ENCODE results near the gene MMP2.

The MMP2 gene

DNA sequence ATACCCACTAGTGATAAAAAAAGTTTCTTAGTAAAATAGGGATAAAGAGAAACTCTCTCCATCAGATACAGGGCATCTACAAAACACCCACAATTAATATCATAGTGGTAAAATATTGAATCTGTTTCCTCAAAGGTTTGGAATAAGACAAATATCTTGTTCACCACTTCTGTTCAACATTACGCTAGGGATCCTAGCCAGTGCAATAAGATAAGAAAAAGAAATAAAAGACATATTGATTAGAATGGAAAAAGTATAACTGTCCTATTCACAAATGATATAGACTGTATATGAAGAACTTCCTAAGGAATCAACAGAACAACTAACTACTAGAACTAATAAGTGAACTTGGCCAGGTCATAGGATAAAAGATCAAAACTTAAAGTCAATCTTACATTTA, 42.8 kb downstream of the MMP2 start:
- no peak for DNase-seq

DNA sequence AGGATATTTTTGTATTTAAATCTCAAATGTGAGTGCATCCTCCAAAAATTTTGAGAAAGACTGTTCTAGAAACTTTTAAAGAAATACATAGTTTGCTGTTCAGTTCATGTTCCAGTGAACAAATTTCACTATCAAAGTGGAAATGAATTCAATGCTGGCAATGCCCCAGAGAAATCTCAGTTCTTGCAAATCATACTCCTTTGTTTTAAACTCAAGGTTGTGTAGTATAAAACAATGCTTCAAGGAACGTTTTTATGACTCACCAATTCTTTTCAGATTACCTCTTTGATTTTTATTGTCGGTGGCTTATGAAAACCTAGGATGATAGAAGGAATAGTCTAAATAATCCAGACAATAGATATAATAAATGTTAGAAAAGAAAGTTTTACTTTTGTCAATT, 47.4 kb downstream of the MMP2 start:
- no peak for DNase-seq

DNA sequence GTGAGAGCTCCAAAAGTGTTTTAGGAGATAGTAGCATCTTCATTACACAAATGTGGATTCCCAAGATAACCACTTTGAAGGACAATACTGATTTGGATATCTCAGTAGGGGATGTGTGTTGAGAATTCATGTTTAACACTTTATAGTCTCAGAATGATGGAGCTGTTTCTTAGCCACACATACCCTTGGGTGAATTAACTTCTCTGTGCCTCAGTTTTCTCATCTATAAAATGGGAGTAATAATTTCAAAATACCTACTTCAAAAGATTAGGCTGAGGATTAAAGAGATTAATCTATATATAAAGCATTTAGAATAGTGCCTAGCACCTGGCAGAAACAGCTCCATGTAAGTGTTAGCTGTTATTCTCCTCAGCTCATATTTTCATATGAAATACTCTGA, 48.9 kb downstream of the MMP2 start:
- DNase-seq, result no peak

DNA sequence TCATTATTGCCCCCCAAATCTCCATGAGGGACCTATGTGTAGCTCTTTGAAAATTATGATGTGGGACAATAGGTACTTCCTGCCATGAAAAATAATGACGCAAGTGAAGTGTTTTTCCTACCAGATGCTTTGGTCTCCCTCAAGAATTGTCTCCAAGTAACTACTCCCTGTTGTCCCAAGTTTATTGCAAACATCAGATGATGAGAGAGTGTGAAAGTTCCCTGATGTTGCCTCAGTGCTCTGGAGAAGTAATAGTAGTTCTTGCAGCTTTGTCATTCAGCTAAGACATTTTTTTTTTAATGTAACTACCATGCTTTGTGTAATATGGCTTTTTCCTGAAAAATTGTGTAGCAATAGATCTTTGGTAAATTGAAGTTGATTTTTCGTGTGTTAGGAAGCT, 50.0 kb downstream of the MMP2 start:
- no peak for DNase-seq

DNA sequence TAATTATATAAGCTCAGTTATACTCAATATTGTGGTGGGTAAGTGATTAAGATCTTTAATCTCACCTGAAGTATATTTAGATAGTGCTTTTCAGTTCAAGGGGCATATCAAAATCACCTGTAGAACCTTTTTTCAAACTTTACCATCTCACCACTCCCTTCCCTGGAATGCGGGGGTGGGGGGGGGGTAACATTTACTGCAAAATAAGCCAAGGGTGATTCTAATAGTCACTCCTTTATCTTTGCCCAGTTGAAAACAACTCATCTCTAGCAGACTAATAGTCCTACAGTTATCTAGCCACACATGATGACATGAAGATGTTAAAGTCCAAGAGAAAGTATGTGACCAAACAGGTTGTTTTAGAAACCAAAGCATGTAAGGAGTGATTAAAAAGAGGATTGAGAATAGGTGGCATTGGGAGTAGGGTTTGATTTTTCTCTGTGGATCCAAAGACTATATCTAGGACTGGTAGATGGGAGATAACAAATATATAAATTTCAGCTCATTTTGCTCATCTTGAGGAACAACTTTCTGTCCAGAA, 51.4 kb downstream of the MMP2 start:
- DNase-seq, result no peak

DNA sequence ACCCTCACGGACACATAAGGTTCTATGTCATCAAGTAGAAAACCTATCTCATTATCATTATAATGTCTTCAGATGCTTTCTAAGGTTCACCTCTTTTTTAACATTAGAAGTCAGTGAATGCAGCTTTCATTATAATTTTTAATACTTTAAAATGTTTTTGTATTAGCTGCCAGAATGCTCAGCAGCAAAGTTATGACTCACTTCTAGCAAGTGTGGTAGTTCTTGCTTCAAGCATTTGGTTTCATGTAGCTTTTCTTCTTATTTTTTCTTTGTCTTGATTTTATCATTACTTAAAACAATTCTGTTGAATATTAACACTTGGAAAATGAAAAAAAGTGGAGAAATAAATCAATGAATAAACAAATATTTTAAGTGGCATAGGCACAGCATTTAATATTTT, 53.2 kb downstream of the MMP2 start:
- no peak for DNase-seq

DNA sequence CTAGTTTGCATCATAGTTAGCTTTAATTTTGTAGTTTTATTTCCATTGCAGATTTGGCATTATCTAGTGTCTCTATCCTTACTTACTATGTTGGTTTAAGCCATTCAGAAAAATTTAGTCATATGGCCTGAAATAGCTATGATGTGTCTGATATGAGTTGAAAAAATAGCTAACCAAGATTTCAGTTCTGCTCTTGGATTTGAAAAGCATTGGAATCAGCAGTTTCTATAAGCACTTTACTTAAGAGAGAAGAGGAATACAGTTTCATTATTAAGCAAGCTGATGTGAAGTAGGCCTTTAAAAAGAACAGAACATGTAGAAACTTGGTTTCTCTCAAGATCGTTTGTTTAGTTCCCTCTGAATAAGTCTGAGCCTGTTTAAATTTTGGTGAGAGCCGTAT, 55.8 kb downstream of the MMP2 start:
- DNase-seq, result no peak

DNA sequence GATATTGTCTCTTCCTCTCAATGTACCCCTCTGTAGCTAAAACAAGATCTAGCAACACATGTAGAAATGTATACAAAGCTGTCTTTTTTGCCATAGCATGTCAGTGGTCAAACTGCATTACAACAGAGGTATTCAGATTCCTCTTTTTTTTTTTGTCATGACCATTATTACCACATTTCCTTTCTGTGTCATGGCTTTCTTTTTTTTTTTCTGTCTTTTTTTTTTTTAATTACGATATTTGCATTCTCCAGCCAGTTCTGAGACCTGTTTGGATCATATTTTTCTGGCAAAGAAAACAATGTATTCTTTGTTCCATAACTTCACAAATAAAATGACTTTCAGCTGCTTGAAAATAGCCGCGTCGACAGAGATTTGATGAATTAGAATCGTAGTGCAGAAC, 60.1 kb downstream of the MMP2 start:
- no peak for DNase-seq

DNA sequence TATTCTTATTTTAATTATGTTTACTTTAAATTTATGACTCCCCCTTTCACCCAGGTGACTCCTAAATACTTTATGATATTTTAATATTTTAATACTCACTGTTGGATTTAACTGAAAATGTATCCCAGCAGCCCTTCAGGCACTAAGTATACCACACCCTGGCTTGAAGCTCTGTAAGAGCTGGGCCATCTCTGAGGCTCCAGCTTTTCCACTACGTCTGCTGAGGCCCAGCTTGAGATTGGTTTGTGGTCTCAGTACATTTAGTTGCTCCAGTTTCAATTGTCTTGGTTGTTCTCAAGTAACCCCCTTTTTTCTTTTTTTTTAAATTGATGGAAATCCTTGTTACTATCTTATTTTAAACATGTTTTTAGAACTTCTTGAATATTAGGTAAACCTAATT, 60.5 kb downstream of the MMP2 start:
- DNase-seq, result no peak

DNA sequence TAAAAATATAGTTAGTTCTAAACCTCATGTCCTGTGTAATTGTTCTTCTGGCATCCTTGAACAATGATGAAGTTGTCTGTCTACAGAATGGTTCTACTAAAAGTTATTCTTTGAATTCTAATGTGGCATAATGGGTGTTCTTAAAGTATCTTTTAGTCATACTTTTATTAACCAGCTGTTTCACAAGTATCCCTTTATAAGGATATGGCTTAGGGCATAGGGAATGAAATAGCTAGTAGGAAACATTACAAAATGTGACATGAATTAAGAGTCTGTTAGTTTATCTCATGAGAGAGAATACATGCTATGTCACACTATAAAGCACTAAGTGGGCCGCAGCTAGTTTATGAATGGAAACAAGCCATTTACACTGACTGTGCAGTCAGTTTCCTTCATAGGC, 61.2 kb downstream of the MMP2 start:
- no peak for DNase-seq

DNA sequence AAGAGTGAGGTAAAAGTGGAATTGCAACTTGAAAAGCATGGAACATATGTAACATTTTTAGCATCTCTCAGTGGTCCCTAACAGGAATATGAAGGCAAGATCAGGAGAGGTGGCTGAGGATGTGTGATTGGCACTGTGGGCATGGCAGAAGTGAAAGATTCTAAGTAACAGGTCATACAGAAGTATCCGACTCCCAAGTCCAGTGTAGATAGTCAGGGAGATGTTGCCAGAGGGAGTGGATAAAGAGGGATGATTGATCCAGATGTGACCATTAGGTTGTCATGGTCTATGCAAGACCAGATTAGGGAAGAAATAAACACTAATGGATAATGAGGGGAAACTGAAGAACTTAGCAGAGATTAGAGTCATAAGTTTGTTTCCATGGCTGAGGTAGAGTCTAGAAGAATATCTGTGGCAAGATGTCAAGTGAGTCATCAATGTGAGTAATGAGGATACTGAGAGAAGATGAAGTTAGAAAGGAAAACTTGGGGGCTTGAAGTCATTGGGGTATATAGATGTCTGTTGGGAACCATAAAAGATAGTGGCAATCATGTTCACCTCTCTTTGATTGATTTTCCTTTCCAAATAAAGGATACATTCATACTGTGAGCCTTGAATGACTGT, 63.6 kb downstream of the MMP2 start:
- no peak for DNase-seq

DNA sequence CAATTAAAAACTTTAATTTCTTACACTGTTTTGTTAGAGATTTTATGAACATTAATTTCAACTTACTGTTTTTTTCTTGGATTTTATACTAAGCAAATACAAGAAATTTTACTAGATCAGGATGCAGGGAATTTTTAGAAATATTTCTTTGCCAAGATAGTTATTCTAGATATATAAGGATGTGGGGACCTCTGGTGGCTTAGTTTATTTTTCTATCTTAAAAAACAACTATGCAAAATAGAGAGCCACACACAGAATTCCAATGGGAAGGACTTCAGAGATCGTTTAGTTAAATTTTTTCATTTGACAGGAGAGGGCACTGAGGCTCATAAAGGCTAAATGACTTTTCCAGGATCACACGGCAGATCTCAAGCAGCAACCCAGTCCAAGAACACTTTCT, 64.5 kb downstream of the MMP2 start:
- DNase-seq, result no peak

DNA sequence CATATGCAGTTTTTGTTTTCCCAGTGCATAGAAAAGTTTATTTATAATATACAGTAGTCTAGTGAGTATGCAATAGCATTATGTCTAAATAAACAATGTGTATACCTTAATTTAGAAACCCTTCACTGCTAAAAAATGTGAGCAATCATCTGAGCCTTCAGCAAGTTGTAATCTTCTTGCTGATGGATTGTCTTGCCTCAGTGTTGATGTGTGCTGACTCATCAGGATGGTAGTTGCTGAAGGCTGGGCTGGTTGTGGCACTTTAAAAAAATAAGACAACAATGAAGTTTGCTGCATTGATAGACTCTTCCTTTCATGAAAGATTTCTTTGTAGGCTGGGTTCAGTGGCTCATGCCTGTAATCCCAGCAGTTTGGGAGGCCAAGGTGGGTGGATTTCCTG, 73.6 kb downstream of the MMP2 start:
- no peak for DNase-seq

DNA sequence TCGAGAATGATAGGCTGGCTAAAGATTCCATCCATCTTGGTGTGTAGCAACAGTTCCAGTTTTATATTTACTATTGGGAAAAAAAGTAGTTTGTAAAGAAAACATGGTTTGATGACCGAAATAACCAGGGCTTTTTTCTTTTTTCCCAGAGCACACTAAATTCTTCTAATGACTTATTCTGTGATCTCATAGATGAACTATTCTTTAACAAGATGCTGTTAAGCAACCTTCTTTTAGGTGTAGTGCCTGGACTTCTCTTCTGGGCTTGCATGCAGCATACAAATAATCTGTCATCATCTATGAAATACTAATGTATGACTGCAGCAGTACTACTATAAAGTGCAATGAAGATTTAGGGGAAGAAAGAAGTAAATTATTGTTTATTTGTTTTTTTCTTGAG, 76.4 kb downstream of the MMP2 start:
- no peak for DNase-seq
